Transverse colon (tissue), 4 donors: Measurements from ENCODE around the gene CRHR2.

Experiments
- CTCF ChIP-seq, 5 experiments: fragments of 200-600 bp in 3 of 5; fragments of 450-650 bp in 2 of 5; sonication (generic) in 3 of 5; IDR thresholded peaks; 1 replicate in 2 of 5; 2 replicates in 3 of 5; pipeline ENCODE4 v1.5.1; 2016 to 2017; ENCODE audit warnings: antibody characterized with exemption in 5 of 5, inconsistent platforms in 3 of 5, mild to moderate bottlenecking in 2 of 5, moderate library complexity in 1 of 5
- EP300 ChIP-seq: sonication (generic); formaldehyde crosslinking; IDR thresholded peaks from one replicate; pipeline ENCODE4 v1.6.1; 2017; ENCODE audit warnings: antibody characterized with exemption, low read depth
- POLR2A ChIP-seq: fragments of 450-650 bp; IDR thresholded peaks from one replicate; pipeline ENCODE4 v1.6.1; 2016; ENCODE audit warnings: antibody characterized with exemption, mild to moderate bottlenecking, moderate library complexity
- POLR2AphosphoS5 ChIP-seq, 3 donors: sonication (generic); formaldehyde crosslinking; IDR thresholded peaks; one replicate each; pipeline ENCODE4 v1.6.1; 2016; ENCODE audit warnings: antibody characterized with exemption in 3 of 3

- TF ChIP-seq CTCF (IDR thresholded peaks at IDR 0.05) (no peak), EP300 (no peak), POLR2AphosphoS5 (IDR thresholded peaks at IDR 0.05) (no peak), POLR2A (no peak)
These were observed 2.6 kb downstream of the CRHR2 start for GRCh38 chr7:30679664-30680063.
